Loucy (cell line): ENCODE results near the gene LAMB3.

Experiments used
- CTCF ChIP-seq: fragments of 200-600 bp; sonication (generic); conservative IDR thresholded peaks from 2 replicates; pipeline ENCODE4 v1.5.1; 2014; ENCODE audit warnings: mild to moderate bottlenecking, antibody characterized with exemption, low read length
- EZH2phosphoT487 ChIP-seq: fragments of 200-600 bp; IDR thresholded peaks from 2 replicates; pipeline ENCODE4 v1.6.1; 2018; ENCODE audit warnings: antibody characterized with exemption, mild to moderate bottlenecking, moderate library complexity, borderline replicate concordance

- no peak for TF ChIP-seq CTCF
- no peak for TF ChIP-seq EZH2phosphoT487
Observed at GRCh38 chr1:209613400-209614150, 38.6 kb downstream of the LAMB3 start.
